Fibroblast of skin of back (primary cell): Measurements from ENCODE around the gene OR10J4. TPM values are rescaled to one million over a fixed set of nuclear protein-coding genes. Genes with fewer than 3 reads are reported as not detected.
A peak's percentile ranks its signal among the peaks of the same experiment; 100 is the strongest.
"Not testable (repeated sequence)": the region's sequence is repeated elsewhere in the genome, so short reads cannot be mapped to it uniquely, and the experiment has no call there.

Source experiments
- DNase-seq: peaks from one replicate; pipeline ENCODE4 v3.0.0-alpha.2; 2013
- polyA plus RNA-seq, 2 experiments: library from polyadenylated mRNA; unstranded; fragments of 120-200 nt; gene quantifications; one replicate each; pipeline ENCODE4 v1.2.1, GENCODE V29; 2013; ENCODE audit not compliant: insufficient read length in 2 of 2

Gene OR10J4
- not detected for polyA plus RNA-seq (2013, experiment 1 of 2; ENCODE audit: insufficient read length)
- polyA plus RNA-seq (2013, experiment 2 of 2; ENCODE audit: insufficient read length): not detected

- no peak for DNase-seq
Observed at GRCh38 chr1:159431904-159432303, at the start of gene OR10J4. Gene OR10J4 (plus strand): TSS chr1:159432204.

GRCh38 chr1:159406821-159407220 is 25.2 kb upstream of the OR10J4 start:
- DNase-seq: no peak

DNA sequence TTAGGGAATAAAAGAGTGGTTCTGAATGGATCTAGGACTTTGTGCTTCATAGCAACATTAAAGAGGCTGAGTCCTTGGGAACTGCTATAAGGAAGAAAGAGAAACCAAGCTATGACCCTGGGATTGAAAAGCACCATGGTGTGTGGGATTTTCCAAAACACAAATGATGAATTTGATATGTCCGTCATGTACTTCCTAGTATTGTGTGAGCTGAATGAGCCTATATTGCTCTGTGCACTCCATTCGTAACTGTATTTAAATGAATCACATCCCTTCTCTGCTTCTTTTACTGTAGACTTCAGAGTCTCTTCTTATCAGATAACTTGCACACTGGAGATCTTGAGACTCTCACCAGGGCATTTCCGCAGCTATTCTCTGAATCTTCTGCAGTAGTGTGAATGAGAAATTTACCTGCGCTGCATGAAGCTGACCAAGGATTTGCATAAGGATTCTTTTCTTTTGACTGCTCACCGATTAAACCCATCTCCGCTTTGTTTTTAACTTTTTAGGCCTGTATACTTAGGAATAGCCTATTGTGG is 23.1 kb upstream of the OR10J4 start:
- no peak for DNase-seq

- no peak for DNase-seq
Observed at GRCh38 chr1:159421821-159422220, 10.2 kb upstream of the OR10J4 start.

GRCh38 chr1:159428536-159428935 is 3.5 kb upstream of the OR10J4 start:
- peak; percentile 45 for DNase-seq

DNA sequence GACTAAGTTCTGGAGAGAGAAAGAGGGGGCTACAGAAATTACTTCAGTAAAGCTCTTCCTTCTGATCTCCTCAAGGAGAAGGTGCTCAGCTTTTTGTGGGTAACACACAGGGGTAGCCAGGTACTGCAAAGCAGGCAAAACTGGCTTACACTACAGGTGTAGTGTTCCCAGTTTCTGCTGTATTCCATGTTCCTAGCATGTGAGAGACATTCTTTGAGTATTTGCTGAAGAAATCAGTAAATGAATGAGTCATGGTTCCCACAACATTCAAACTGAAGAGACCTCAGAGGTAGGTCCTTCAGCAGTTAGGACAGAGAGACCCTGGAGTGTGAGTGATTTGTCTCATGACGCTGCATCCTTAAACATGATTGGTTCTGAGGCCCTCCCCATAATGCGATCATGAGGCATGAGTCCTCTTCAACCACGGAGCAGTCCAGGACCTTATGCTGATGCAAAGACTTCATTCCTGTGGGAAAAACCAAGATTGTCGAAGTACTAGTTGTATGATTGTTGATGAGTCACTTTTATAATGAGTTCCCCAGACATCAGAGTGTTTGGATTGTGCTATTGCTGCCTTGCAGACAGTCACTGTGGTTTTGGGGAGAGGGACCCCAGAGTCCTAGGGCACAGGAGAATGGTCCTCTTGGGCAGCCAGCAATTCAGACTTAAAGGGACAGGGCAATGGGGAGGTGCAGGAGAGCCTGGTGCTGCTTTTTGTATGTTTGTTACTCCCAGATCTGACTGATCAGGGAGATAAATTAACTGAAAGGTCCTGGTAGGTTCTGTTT is 2.7 kb upstream of the OR10J4 start:
- DNase-seq: peak; percentile 97

GRCh38 chr1:159430985-159431384 is 1.0 kb upstream of the OR10J4 start:
- no peak for DNase-seq

GRCh38 chr1:159436469-159436868 is 4.5 kb downstream of the OR10J4 start:
- no peak for DNase-seq

DNA sequence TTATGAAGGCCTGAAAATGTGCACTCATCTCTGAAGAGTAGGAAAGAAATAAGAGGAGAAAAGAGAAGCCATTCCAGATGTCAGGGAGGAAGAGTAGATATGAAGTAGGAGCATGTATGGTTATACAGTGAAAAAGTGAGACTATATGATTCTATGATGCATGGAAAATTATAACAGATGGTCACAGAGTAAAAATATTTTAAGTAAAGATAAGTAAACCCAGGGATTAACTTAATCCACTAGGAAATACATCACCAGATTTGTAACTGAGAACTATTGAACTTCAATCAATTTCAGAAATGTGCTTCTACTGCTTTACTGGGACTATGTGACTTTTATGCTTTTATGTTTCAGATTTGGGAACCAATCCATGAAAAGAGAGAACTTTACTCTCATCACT is 7.4 kb downstream of the OR10J4 start, which contains the start of gene OR10J1:
TSS of gene OR10J1 (plus strand) at position 301 of the 400 bp plus-strand sequence. CDS start at position 371, 70 bp downstream.
- no peak for DNase-seq

DNA sequence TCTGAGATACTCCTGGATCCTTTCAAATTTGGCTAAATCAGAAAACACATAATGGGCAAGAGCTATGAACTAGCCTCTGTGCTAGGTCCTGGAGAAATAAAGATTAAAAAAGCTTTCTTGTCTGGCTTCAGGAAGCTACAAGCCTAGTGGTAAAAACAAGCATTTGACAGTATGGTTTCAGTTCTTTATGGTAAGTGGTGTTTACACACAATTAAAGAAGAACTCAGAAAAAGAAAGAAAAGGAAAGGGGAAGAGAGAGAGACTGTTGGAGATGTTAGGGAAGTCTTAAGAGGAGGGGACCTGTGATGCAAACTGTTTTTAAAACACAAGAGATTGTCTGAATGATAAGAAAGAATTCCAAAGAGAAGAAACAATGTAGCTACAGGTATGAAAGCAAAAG is 9.4 kb downstream of the OR10J4 start:
- DNase-seq: no peak

DNA sequence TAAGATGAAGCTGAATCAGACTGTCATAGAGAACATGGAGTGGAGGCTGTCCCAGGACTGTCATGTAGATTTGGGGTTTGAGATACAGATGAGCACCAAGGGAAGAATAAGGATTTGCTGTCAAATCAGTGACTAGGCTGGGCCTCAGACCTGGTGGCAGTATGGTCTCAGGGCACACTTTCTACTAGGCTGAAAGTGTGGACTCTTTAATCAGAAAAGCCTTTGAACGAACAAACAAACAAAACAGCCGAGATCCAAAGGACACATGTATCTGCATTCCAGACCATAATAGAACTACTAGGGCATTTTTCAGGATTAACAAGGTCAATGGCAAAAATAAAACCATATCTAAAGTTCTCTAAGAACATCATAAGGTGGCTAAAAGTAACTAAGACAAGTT is 10.4 kb downstream of the OR10J4 start:
- DNase-seq: no peak

GRCh38 chr1:159443066-159443750 is 11.2 kb downstream of the OR10J4 start:
- no peak for DNase-seq

DNA sequence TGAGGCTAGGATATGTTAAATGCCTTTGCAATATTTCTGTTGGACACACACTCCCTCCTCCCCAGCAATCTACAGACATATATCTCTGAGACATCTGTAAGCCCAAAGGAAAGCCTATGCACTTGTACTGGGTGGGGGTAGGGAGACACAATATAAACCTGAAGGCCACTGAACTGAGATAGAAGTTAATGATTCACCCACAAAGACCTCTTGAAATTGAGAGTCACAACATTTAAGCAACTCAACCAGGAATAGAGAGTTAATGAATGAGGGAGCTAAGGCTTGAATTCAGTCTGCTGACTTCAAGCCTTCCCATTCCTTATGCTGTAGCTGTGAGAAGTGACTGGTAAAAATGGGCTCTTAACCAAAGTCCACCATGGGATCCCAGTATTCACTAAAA is 12.5 kb downstream of the OR10J4 start:
- no peak for DNase-seq

GRCh38 chr1:159448181-159448580 is 16.2 kb downstream of the OR10J4 start:
- DNase-seq: no peak

DNA sequence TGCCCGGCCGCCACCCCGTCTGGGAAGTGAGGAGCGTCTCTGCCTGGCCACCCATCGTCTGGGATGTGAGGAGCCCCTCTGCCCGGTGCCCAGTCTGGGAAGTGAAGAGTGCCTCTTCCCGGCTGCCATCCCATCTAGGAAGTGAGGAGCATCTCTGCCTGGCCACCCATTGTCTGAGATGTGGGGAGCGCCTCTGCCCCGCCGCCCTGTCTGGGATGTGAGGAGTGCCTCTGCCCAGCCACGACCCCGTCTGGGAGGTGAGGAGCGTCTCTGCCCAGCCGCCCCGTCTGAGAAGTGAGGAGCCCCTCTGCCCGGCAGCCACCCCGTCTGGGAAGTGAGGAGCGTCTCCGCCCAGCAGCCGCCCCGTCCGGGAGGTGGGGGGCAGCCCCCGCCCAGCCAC is 17.6 kb downstream of the OR10J4 start:
- DNase-seq: not testable (repeated sequence)

DNA sequence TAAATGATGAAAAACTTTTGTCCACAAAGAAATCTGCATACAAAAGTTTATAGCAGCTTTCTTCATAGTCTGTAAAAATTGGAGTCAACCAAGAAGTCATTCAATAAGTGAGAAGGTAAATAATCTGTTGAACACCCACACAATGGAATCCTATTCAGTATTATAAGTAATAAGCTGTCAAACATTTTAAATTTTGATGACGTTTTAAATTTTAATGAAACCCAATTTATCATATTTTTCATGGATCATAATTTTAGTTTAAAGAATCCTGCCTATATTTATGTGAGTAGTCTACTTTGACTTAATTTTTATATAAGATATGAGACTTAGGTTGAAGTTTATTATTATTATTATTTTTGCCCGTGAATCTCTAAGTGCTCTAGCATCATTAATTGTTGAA is 27.5 kb downstream of the OR10J4 start:
- no peak for DNase-seq

DNA sequence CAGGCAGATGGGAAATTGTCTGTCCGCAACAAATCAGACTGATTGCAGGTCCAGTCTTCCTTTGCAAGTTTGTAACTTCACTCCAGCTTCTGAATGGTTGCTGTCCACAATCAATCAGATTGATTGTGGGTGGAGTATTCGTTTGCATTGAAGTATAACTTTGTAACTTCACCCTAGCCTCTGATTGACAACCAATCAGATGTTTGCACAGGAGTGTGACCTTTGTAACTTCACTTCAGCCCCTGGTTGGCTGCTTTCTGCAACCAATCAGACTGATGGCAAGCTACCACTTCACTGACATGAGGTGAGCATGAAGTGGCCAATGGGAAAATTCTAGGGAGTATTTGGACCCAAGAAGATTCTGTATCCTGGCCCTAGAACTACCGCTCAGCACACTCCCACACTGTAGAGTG is 33.2 kb downstream of the OR10J4 start:
- DNase-seq: no peak

DNA sequence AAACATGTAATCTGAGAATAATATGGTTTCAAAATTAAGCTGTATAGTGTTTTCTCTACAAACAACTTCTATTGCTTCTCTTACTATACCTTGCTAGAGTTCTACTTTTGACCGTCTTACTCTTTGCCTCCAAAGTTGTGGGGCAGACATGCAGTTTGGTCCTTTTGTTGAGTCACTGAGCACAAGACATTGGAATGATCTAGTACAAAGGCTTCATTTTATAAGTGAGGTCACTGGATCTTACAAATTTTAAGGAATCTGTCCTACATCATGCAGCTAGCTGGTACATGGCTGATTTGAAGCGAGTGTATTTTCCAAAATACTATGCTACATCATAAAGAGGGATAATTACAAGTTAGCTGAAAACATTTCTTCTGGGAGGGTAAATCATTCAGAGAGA is 36.3 kb downstream of the OR10J4 start:
- no peak for DNase-seq

DNA sequence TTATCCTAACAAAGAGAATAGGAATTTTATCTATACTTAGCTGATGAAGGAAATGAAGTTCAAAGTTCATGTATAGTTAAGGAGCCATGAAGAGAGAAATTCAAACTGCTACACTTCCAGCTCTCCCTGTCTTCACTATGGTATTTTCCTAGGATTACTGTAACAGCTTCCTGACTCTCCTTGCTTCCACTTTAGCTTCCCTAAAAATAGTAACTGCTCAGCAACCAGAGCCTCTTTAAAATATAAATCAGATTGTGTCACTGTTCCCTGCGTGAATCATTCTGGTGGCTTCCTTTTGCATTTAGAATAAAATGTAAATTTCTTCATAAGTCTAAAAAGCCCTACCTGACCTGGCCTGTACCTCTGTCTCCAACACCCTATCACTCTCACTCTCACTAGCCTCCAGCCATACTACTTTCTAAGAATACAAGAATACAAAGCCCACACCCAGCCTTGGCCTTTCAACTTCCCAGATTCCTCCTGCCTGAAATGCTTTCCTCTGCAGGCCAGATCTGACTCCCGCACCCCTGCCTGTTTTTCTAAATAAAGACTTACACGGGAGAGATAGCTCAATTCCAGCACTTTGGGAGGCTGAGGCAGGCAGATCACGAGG is 38.0 kb downstream of the OR10J4 start:
- DNase-seq: peak; percentile 50

- DNase-seq: peak; percentile 2
Observed at GRCh38 chr1:159473335-159473734, 41.3 kb downstream of the OR10J4 start.

DNA sequence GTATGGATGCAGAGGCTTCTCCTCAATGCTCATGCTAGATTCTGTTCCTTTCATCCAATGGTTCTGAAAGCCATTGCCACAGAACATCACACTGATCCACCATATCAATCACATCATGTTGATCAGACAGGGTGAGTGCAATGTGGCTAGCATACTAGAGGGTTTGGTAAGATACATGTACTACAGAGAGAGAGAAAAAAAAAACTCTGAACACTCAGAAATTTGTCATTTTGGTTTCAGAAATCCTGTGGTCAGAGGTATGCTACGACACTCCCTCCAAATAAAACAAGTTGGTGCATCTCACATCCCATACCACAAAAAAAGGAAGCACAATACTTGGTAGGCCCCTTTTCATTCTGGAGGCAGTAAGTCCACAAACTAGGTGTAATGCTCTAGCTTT is 42.9 kb downstream of the OR10J4 start:
- DNase-seq: no peak
